ENCODE data around the gene KAZN. TPM values are rescaled to one million over a fixed set of nuclear protein-coding genes. Genes with fewer than 3 reads are reported as not detected.
A peak's percentile ranks its signal among the peaks of the same experiment; 100 is the strongest.

The KAZN gene
- total RNA-seq, 1 donor from 2014 or later: 40.6 TPM

GRCh38 chr1:15081102-15081501, 482.6 kb downstream of the KAZN start:
- no peak for DNase-seq (ENCODE audit: low spot score)

- no peak for DNase-seq (ENCODE audit: low spot score)
These were observed 485.1 kb downstream of the KAZN start for GRCh38 chr1:15083578-15083977.

GRCh38 chr1:15088281-15088971, 489.9 kb downstream of the KAZN start:
- DNase-seq (ENCODE audit: low spot score): no peak

GRCh38 chr1:15089258-15089992, 490.9 kb downstream of the KAZN start:
- DNase-seq (ENCODE audit: low spot score): no peak

GRCh38 chr1:15090373-15090772, 491.9 kb downstream of the KAZN start:
- DNase-seq (ENCODE audit: low spot score): peak; percentile 84

GRCh38 chr1:15094056-15094455, 495.6 kb downstream of the KAZN start:
- DNase-seq (ENCODE audit: low spot score): no peak

- DNase-seq (ENCODE audit: low spot score): no peak
These were observed 496.4 kb downstream of the KAZN start for GRCh38 chr1:15094719-15095495.

GRCh38 chr1:15095496-15095875, 497.0 kb downstream of the KAZN start:
- DNase-seq (ENCODE audit: low spot score): no peak

- DNase-seq (ENCODE audit: low spot score): no peak
These were observed 497.8 kb downstream of the KAZN start for GRCh38 chr1:15096293-15096692.

GRCh38 chr1:15098176-15099125, 500.0 kb downstream of the KAZN start:
- no peak for DNase-seq (ENCODE audit: low spot score)

GRCh38 chr1:15099441-15100120, 501.1 kb downstream of the KAZN start:
- no peak for DNase-seq (ENCODE audit: low spot score)

- peak; percentile 57 for DNase-seq (ENCODE audit: low spot score)
These were observed 501.8 kb downstream of the KAZN start for GRCh38 chr1:15100121-15100879.

GRCh38 chr1:15100880-15101760, 502.6 kb downstream of the KAZN start:
- DNase-seq (ENCODE audit: low spot score): no peak

GRCh38 chr1:15101801-15102200, 503.3 kb downstream of the KAZN start:
- DNase-seq (ENCODE audit: low spot score): no peak

- no peak for DNase-seq (ENCODE audit: low spot score)
These were observed 504.2 kb downstream of the KAZN start for GRCh38 chr1:15102646-15103045.

- no peak for DNase-seq (ENCODE audit: low spot score)
These were observed 504.7 kb downstream of the KAZN start for GRCh38 chr1:15103211-15103610.

GRCh38 chr1:15103906-15104305, 505.4 kb downstream of the KAZN start:
- DNase-seq (ENCODE audit: low spot score): no peak

GRCh38 chr1:15104768-15105167, 506.3 kb downstream of the KAZN start:
- no peak for DNase-seq (ENCODE audit: low spot score)

- DNase-seq (ENCODE audit: low spot score): peak; percentile 58
These were observed 508.1 kb downstream of the KAZN start for GRCh38 chr1:15106608-15107007.

All from ureter (tissue), 1 donor.